Uterus (tissue), 2 donors: Measurements from ENCODE around the gene MAP3K7CL.

Experiments used
- CTCF ChIP-seq, 4 experiments: fragments of 200-600 bp in 2 of 4; fragments of 450-650 bp in 2 of 4; sonication (generic) in 2 of 4; IDR thresholded peaks; one replicate each; pipeline ENCODE4 v1.5.1; 2016 to 2019; ENCODE audit warnings: antibody characterized with exemption in 4 of 4, mild to moderate bottlenecking in 2 of 4, moderate library complexity in 1 of 4
- POLR2A ChIP-seq, 2 donors: fragments of 450-650 bp; IDR thresholded peaks; one replicate each; pipeline ENCODE4 v1.6.1; 2016; ENCODE audit warnings: antibody characterized with exemption in 2 of 2, mild to moderate bottlenecking in 1 of 2, moderate library complexity in 1 of 2

- no peak for TF ChIP-seq CTCF (IDR thresholded peaks at IDR 0.05)
- TF ChIP-seq POLR2A (IDR thresholded peaks at IDR 0.05): no peak
Observed at GRCh38 chr21:29154270-29154669, 23.8 kb downstream of the MAP3K7CL start.
